GM12878 (cell line): ENCODE data around the gene SLC36A1.

Experiments used
- MYC ChIP-seq: IDR thresholded peaks from 2 replicates; pipeline ENCODE4 v1.6.1; 2011; ENCODE audit warnings: mild to moderate bottlenecking, low read length, moderate library complexity, inconsistent platforms; ENCODE audit not compliant: insufficient read depth, insufficient replicate concordance, insufficient read length, severe bottlenecking
- RAD21 ChIP-seq: IDR thresholded peaks from 2 replicates; pipeline ENCODE4 v1.6.1; 2011; ENCODE audit warnings: mild to moderate bottlenecking, low read depth, low read length, moderate library complexity; ENCODE audit not compliant: insufficient read depth

DNA sequence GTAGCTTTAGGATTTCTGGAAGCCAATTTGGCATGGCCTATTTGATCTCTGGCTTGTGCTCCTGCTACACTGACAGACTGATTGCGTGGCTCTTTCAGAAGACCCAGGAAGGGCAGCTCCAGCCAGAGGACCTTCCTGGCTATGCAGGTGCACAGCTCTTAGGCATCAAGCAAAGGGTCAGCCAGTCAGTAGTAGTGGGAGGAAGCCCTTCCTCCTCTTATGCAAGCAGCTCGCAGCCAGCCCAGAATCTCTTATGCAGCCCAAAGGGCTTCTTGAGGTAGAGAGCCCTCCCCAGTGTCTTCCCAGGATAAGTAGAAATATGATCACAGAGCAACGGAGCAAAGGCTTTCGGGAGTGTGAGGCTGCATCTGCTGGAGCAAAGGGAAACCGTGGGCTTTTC, 43.2 kb downstream of the SLC36A1 start:
- TF ChIP-seq RAD21 (no peak), MYC (no peak)
